Neuron (in vitro differentiated cells): ENCODE data around the gene BNIPL.

ENCODE experiments used
- H2AFZ ChIP-seq: one replicate; pipeline ENCODE4 v1.6.1; 2013; ENCODE audit warnings: low read depth, mild to moderate bottlenecking, inconsistent platforms, low read length, moderate library complexity
- H3K27me3 ChIP-seq: one replicate; pipeline ENCODE4 v1.6.1; 2013; ENCODE audit warnings: low read length; ENCODE audit not compliant: insufficient read depth
- H3K36me3 ChIP-seq: one replicate; pipeline ENCODE4 v1.6.1; 2013; ENCODE audit warnings: low read length; ENCODE audit not compliant: insufficient read depth
- H3K4me1 ChIP-seq: one replicate; pipeline ENCODE4 v1.6.1; 2013; ENCODE audit warnings: low read length; ENCODE audit not compliant: insufficient read depth
- H3K4me3 ChIP-seq: 2 replicates; pipeline ENCODE4 v1.5.1; 2013; ENCODE audit warnings: mild to moderate bottlenecking, low read length, moderate library complexity
- H3K9me3 ChIP-seq: one replicate; pipeline ENCODE4 v1.6.1; 2013; ENCODE audit warnings: low read length

The BNIPL gene

GRCh38 chr1:151002611-151003010 lies 33.8 kb upstream of the BNIPL start:
- Histone ChIP-seq H3K36me3 (peaks cover 21% of the 10 kb centered on the region), H3K27me3 (no peaks in the 10 kb centered on the region)

GRCh38 chr1:151003180-151003579 lies 33.2 kb upstream of the BNIPL start:
- no peak overlapping the region for H3K4me3 ChIP-seq
- no peaks in the 10 kb centered on the region for H3K9me3 ChIP-seq
- H3K4me1 ChIP-seq = peaks cover 27% of the 10 kb centered on the region
- H3K36me3 ChIP-seq = peaks cover 20% of the 10 kb centered on the region
- H2AFZ ChIP-seq = no peak overlapping the region
- H3K27me3 ChIP-seq = no peaks in the 10 kb centered on the region

More at GRCh38 chr1:151002611-151003010, 33.8 kb upstream of the BNIPL start:
- no peak overlapping the region for H2AFZ ChIP-seq
- no peaks in the 10 kb centered on the region for H3K9me3 ChIP-seq
- peaks cover 23% of the 10 kb centered on the region for H3K4me1 ChIP-seq
- no peak overlapping the region for H3K4me3 ChIP-seq

DNA sequence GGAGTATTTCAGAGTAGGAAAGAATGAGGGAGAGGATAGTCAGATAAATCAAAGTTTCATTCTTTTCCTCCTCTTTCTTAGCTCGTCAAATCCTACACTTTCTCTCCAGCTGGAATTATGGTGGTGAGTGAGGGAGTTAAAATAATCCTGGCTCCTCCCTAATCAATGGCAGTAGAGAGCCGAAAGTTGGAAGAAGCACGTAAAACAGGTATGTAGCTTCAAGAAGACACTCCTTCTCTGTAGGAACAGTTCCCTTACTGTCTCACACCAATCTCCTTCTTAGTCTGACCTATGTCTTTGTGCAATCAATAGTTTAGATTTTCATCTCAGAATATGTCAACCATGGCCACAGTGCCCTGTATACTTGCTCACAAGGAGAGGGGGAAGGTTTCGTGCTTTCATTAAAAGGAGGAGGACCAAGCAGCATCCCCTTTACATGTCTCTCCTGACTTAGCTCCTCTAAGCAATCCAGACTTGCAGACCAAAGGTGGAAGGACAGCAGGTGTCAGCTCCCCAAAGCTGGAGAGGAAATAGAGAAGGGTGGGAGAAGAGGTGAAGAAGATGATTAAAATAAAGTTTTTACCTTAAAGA lies 30.6 kb upstream of the BNIPL start:
- Histone ChIP-seq H3K27me3 (no peaks in the 10 kb centered on the region), H2AFZ (peak overlapping the region; percentile 88), H3K4me3 (peak overlapping the region; percentile 61), H3K9me3 (no peaks in the 10 kb centered on the region), H3K36me3 (peaks cover 5% of the 10 kb centered on the region), H3K4me1 (peaks cover 37% of the 10 kb centered on the region)

- peaks cover 5% of the 10 kb centered on the region for H3K36me3 ChIP-seq
- H3K4me1 ChIP-seq = peaks cover 37% of the 10 kb centered on the region
- peak within 1 kb of the TSS; percentile 79 for H3K4me3 ChIP-seq
- H3K9me3 ChIP-seq = no peaks in the 10 kb centered on the region
- peak within 1 kb of the TSS; percentile 88 for H2AFZ ChIP-seq
- H3K27me3 ChIP-seq = no peaks in the 10 kb centered on the region
Measured at GRCh38 chr1:151006327-151007052, 29.9 kb upstream of the BNIPL start, which contains the start of gene MINDY1. Gene MINDY1 (minus strand): TSS chr1:151006902. CDS start chr1:151002617, 4,285 bp downstream.

- Histone ChIP-seq H3K4me1 (peaks cover 39% of the 10 kb centered on the region), H3K27me3 (no peaks in the 10 kb centered on the region), H3K36me3 (no peaks in the 10 kb centered on the region), H2AFZ (peak overlapping the region; percentile 50), H3K9me3 (no peaks in the 10 kb centered on the region), H3K4me3 (peak overlapping the region; percentile 79)
Measured at GRCh38 chr1:151007853-151008243, 28.5 kb upstream of the BNIPL start.

GRCh38 chr1:151008244-151009205 lies 27.9 kb upstream of the BNIPL start, which contains the start of gene PRUNE1:
Gene PRUNE1 (plus strand): TSS chr1:151008449. CDS start chr1:151008633, 184 bp downstream.
- H3K9me3 ChIP-seq = no peaks in the 10 kb centered on the region
- peaks cover 46% of the 10 kb centered on the region for H3K4me1 ChIP-seq
- no peaks in the 10 kb centered on the region for H3K36me3 ChIP-seq
- no peaks in the 10 kb centered on the region for H3K27me3 ChIP-seq
- H3K4me3 ChIP-seq = peak within 1 kb of the TSS; percentile 79
- peak within 1 kb of the TSS; percentile 51 for H2AFZ ChIP-seq

GRCh38 chr1:151009206-151009587 lies 27.2 kb upstream of the BNIPL start:
- H3K27me3 ChIP-seq = no peaks in the 10 kb centered on the region
- H3K4me3 ChIP-seq = peak overlapping the region; percentile 79
- H3K4me1 ChIP-seq = peaks cover 47% of the 10 kb centered on the region
- no peaks in the 10 kb centered on the region for H3K9me3 ChIP-seq
- H2AFZ ChIP-seq = peak overlapping the region; percentile 51
- no peaks in the 10 kb centered on the region for H3K36me3 ChIP-seq

DNA sequence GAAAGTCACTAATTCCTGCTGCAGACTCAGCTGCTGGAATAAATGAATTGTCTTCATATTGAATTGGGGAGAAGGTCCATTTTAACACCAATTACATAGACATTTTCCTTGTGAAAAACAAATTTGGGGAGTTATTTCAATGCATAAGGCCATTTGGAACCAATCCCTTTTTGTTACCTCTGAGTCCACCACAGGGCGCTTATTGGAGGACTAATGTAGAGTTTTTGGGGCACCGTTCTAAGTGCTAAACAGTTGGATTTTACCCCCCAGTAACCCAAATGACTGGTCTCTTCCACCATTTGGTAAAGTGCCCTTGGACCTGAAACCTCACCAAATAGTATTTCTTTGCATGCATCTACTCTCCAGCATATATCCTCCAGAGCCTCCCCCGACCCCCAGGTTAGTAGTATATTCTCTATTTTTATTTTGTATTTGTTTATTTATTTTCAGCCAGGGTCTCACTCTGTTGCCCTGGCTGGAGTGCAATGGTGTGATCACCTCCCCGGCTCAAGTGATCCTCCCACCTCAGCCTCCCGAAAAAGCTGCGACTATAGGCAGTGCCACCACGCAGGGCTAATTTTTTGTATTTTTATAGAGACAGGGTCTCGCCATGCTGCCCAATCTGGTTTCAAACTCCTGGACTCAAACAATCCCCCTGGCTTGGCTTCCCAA lies 26.6 kb upstream of the BNIPL start:
- Histone ChIP-seq H3K36me3 (no peaks in the 10 kb centered on the region), H3K9me3 (no peaks in the 10 kb centered on the region), H3K27me3 (no peaks in the 10 kb centered on the region), H3K4me3 (no peak overlapping the region), H2AFZ (no peak overlapping the region), H3K4me1 (peaks cover 43% of the 10 kb centered on the region)

- H3K9me3 ChIP-seq = no peaks in the 10 kb centered on the region
- no peak overlapping the region for H2AFZ ChIP-seq
- no peaks in the 10 kb centered on the region for H3K27me3 ChIP-seq
- H3K36me3 ChIP-seq = no peaks in the 10 kb centered on the region
- H3K4me1 ChIP-seq = peaks cover 41% of the 10 kb centered on the region
- H3K4me3 ChIP-seq = no peak overlapping the region
Measured at GRCh38 chr1:151010346-151010726, 26.1 kb upstream of the BNIPL start.

DNA sequence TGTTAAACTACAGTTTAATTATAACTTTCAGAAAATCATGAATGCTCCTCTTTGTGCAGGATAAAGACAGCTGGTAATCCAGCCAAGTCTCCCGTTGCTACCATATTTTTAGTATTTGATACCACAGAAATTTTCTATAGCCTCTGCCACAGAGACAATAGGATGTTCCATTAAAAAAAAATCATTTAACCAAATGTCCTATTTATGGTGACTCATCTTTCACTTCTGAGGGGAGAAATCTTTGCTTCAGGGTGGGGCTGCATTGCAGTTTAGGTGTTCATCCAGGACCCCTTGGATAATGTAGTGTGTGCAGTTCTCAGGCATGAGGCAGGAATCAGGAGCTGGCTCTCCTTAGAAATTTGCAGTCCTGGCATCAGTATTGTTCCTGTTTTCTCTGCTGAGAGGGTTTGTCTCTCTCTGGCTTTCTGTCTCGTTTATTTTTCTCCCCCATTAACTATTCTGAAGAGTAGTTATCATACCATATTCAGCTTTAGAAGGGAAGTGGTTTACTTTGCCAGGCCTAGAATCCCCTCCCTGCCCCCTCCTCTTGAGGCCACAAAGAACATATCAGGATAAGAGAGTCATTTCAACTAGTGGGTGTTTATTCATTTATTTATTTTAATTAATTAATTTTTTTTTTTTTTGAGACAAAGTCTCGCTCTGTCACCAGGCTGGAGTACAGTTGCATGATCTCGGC lies 25.1 kb upstream of the BNIPL start:
- no peaks in the 10 kb centered on the region for H3K27me3 ChIP-seq
- no peak overlapping the region for H2AFZ ChIP-seq
- no peak overlapping the region for H3K4me3 ChIP-seq
- no peaks in the 10 kb centered on the region for H3K9me3 ChIP-seq
- no peaks in the 10 kb centered on the region for H3K36me3 ChIP-seq
- peaks cover 31% of the 10 kb centered on the region for H3K4me1 ChIP-seq

GRCh38 chr1:151012684-151013471 lies 23.5 kb upstream of the BNIPL start:
- no peaks in the 10 kb centered on the region for H3K27me3 ChIP-seq
- no peaks in the 10 kb centered on the region for H3K9me3 ChIP-seq
- H3K36me3 ChIP-seq = peaks cover 1% of the 10 kb centered on the region
- no peak overlapping the region for H2AFZ ChIP-seq
- no peak overlapping the region for H3K4me3 ChIP-seq
- H3K4me1 ChIP-seq = peaks cover 21% of the 10 kb centered on the region
